Measurements from ENCODE around the gene ZNF101.

DNA sequence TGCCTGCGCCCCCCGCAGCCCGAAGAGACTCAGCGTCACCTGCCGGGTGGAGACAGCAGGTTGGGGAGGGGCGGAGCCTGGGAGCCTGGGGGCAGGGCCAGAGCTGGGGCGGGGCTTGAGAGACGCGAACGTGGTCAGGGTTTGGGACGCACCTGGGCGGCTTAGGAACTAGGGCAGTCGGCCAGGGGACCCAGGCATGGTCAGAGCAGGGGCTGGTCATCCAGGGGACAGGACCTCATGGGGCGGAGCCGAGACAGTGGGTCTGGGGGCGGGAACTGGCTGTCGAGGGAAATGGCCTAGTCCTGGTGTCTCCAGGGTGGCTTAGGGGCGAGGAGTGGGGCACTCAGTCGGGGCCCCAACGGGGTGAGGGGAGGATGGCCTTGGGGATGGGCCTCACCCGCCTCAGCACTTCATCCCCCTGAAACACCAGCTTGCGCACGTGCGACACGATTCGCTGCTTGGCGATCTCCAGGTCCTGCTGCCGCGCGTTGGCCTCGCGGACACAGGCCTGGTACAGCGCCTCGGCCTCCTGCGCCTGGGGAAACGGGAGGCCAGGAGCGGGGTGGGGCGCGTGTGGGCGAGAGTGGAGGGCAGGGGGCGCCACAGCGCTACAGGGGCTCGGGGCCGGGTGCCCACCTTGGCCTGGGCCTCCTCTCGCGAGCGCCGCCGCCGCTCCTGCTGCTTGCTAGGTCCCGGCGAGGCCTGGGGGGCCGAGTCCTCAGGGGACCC lies 31.0 kb upstream of the ZNF101 start:
- TF ChIP-seq SMAD3 (CRISPR knock-in tag; IDR thresholded peaks at IDR 0.05; ENCODE audit: borderline replicate concordance) (no peak), TEAD4 (CRISPR knock-in tag; IDR thresholded peaks at IDR 0.05) (no peak), ZNF232 (CRISPR knock-in tag; IDR thresholded peaks at IDR 0.05) (no peak)
- TF ChIP-seq, protein P1, sequence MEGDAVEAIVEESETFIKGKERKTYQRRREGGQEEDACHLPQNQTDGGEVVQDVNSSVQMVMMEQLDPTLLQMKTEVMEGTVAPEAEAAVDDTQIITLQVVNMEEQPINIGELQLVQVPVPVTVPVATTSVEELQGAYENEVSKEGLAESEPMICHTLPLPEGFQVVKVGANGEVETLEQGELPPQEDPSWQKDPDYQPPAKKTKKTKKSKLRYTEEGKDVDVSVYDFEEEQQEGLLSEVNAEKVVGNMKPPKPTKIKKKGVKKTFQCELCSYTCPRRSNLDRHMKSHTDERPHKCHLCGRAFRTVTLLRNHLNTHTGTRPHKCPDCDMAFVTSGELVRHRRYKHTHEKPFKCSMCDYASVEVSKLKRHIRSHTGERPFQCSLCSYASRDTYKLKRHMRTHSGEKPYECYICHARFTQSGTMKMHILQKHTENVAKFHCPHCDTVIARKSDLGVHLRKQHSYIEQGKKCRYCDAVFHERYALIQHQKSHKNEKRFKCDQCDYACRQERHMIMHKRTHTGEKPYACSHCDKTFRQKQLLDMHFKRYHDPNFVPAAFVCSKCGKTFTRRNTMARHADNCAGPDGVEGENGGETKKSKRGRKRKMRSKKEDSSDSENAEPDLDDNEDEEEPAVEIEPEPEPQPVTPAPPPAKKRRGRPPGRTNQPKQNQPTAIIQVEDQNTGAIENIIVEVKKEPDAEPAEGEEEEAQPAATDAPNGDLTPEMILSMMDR (IDR thresholded peaks at IDR 0.05), result peak; percentile 26; the same call in 1 of the 2 replicates
- TF ChIP-seq, protein P2, sequence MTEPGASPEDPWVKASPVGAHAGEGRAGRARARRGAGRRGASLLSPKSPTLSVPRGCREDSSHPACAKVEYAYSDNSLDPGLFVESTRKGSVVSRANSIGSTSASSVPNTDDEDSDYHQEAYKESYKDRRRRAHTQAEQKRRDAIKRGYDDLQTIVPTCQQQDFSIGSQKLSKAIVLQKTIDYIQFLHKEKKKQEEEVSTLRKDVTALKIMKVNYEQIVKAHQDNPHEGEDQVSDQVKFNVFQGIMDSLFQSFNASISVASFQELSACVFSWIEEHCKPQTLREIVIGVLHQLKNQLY (CRISPR knock-in tag; IDR thresholded peaks at IDR 0.05), result no peak
- TF ChIP-seq, protein P3, sequence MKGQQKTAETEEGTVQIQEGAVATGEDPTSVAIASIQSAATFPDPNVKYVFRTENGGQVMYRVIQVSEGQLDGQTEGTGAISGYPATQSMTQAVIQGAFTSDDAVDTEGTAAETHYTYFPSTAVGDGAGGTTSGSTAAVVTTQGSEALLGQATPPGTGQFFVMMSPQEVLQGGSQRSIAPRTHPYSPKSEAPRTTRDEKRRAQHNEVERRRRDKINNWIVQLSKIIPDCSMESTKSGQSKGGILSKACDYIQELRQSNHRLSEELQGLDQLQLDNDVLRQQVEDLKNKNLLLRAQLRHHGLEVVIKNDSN (CRISPR knock-in tag; IDR thresholded peaks at IDR 0.05), result 0 out of 2 replicates have a peak, but pooled peaks have one; percentile 7
- TF ChIP-seq, protein P4, sequence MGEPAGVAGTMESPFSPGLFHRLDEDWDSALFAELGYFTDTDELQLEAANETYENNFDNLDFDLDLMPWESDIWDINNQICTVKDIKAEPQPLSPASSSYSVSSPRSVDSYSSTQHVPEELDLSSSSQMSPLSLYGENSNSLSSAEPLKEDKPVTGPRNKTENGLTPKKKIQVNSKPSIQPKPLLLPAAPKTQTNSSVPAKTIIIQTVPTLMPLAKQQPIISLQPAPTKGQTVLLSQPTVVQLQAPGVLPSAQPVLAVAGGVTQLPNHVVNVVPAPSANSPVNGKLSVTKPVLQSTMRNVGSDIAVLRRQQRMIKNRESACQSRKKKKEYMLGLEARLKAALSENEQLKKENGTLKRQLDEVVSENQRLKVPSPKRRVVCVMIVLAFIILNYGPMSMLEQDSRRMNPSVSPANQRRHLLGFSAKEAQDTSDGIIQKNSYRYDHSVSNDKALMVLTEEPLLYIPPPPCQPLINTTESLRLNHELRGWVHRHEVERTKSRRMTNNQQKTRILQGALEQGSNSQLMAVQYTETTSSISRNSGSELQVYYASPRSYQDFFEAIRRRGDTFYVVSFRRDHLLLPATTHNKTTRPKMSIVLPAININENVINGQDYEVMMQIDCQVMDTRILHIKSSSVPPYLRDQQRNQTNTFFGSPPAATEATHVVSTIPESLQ (CRISPR knock-in tag; IDR thresholded peaks at IDR 0.05), result no peak
- TF ChIP-seq, protein P5, sequence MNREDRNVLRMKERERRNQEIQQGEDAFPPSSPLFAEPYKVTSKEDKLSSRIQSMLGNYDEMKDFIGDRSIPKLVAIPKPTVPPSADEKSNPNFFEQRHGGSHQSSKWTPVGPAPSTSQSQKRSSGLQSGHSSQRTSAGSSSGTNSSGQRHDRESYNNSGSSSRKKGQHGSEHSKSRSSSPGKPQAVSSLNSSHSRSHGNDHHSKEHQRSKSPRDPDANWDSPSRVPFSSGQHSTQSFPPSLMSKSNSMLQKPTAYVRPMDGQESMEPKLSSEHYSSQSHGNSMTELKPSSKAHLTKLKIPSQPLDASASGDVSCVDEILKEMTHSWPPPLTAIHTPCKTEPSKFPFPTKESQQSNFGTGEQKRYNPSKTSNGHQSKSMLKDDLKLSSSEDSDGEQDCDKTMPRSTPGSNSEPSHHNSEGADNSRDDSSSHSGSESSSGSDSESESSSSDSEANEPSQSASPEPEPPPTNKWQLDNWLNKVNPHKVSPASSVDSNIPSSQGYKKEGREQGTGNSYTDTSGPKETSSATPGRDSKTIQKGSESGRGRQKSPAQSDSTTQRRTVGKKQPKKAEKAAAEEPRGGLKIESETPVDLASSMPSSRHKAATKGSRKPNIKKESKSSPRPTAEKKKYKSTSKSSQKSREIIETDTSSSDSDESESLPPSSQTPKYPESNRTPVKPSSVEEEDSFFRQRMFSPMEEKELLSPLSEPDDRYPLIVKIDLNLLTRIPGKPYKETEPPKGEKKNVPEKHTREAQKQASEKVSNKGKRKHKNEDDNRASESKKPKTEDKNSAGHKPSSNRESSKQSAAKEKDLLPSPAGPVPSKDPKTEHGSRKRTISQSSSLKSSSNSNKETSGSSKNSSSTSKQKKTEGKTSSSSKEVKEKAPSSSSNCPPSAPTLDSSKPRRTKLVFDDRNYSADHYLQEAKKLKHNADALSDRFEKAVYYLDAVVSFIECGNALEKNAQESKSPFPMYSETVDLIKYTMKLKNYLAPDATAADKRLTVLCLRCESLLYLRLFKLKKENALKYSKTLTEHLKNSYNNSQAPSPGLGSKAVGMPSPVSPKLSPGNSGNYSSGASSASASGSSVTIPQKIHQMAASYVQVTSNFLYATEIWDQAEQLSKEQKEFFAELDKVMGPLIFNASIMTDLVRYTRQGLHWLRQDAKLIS (CRISPR knock-in tag; IDR thresholded peaks at IDR 0.05; ENCODE audit: borderline replicate concordance), result no peak
